OCI-LY1 (cell line): ENCODE measurements around the gene KCNA5.

Source experiments
- H2AFZ ChIP-seq: fragments of 200-600 bp; sonication (generic), shearing (Covaris generic); 2 replicates; pipeline ENCODE4 v1.6.0; 2014; ENCODE audit warnings: antibody characterized with exemption, mild to moderate bottlenecking, low read length
- H3F3A ChIP-seq: fragments of 200-600 bp; sonication (generic), shearing (Covaris generic); 2 replicates; pipeline ENCODE4 v1.6.0; 2014; ENCODE audit warnings: mild to moderate bottlenecking, antibody characterized with exemption, low read length, moderate library complexity; ENCODE audit not compliant: insufficient read depth
- H3K27ac ChIP-seq: fragments of 200-600 bp; sonication (generic); 2 replicates; pipeline ENCODE4 v1.5.1; 2014; ENCODE audit warnings: low read length, mixed run types, mild to moderate bottlenecking, low read depth; ENCODE audit not compliant: poor library complexity, severe bottlenecking
- H3K27me3 ChIP-seq: fragments of 200-600 bp; sonication (generic); 2 replicates; pipeline ENCODE4 v1.6.0; 2014; ENCODE audit warnings: antibody characterized with exemption, mild to moderate bottlenecking, low read length, moderate library complexity; ENCODE audit not compliant: insufficient read depth
- H3K36me3 ChIP-seq: fragments of 200-600 bp; sonication (generic); 2 replicates; pipeline ENCODE4 v1.6.1; 2014; ENCODE audit warnings: mild to moderate bottlenecking, antibody characterized with exemption, low read length, moderate library complexity, mixed read lengths; ENCODE audit not compliant: insufficient read depth
- H3K4me1 ChIP-seq: fragments of 200-600 bp; sonication (generic); 2 replicates; pipeline ENCODE4 v1.5.1; 2014; ENCODE audit warnings: mild to moderate bottlenecking, low read length, moderate library complexity; ENCODE audit not compliant: insufficient read depth, severe bottlenecking
- H3K4me2 ChIP-seq: fragments of 200-600 bp; sonication (generic), shearing (Covaris generic); 2 replicates; pipeline ENCODE4 v1.6.1; 2014; ENCODE audit warnings: low read length
- H3K4me3 ChIP-seq: fragments of 200-600 bp; sonication (generic); 2 replicates; pipeline ENCODE4 v1.5.1; 2014; ENCODE audit warnings: low read length, low read depth, mild to moderate bottlenecking, mixed read lengths; ENCODE audit not compliant: poor library complexity, severe bottlenecking
- H3K79me2 ChIP-seq: fragments of 200-600 bp; shearing (Covaris generic); 2 replicates; pipeline ENCODE4 v1.6.1; 2016; ENCODE audit warnings: mixed run types, low read length, mixed read lengths; ENCODE audit not compliant: insufficient read depth
- H3K9ac ChIP-seq: fragments of 200-600 bp; sonication (generic), shearing (Covaris generic); 2 replicates; pipeline ENCODE4 v1.6.1; 2014; ENCODE audit warnings: mild to moderate bottlenecking, low read length, mixed read lengths
- H3K9me2 ChIP-seq: fragments of 200-600 bp; sonication (generic), shearing (Covaris generic); 2 replicates; pipeline ENCODE4 v1.6.1; 2014; ENCODE audit warnings: low read depth, mild to moderate bottlenecking, low read length, mixed read lengths
- H3K9me3 ChIP-seq: fragments of 200-600 bp; shearing (Covaris generic); 2 replicates; pipeline ENCODE4 v1.6.1; 2014; ENCODE audit warnings: low read length, mixed read lengths
- H4K20me1 ChIP-seq: fragments of 200-600 bp; sonication (generic), shearing (Covaris generic); 2 replicates; pipeline ENCODE4 v1.6.0; 2016; ENCODE audit warnings: mild to moderate bottlenecking, low read length; ENCODE audit not compliant: insufficient read depth
- EZH2 ChIP-seq: fragments of 200-600 bp; sonication (generic), shearing (Covaris generic); IDR thresholded peaks from 2 replicates; pipeline ENCODE4 v1.8.0; 2017; ENCODE audit warnings: borderline replicate concordance, mixed run types, mild to moderate bottlenecking, antibody characterized with exemption, low read length, moderate library complexity, mixed read lengths
- TF ChIP-seq, protein P1 (sequence below): fragments of 200-600 bp; sonication (generic), shearing (Covaris generic); IDR thresholded peaks from 2 replicates; pipeline ENCODE4 v1.5.1; 2017; ENCODE audit warnings: mild to moderate bottlenecking, antibody characterized with exemption, low read length, moderate library complexity, mixed read lengths

The KCNA5 gene

GRCh38 chr12:5032821-5033220 is 10.9 kb upstream of the KCNA5 start:
- Histone ChIP-seq H2AFZ (no peak overlapping the region), H3K36me3 (no peaks in the 10 kb centered on the region), H4K20me1 (no peaks in the 10 kb centered on the region), H3K9me2 (no peaks in the 10 kb centered on the region), H3K4me1 (no peaks in the 10 kb centered on the region), H3K79me2 (no peaks in the 10 kb centered on the region), H3K9ac (no peak overlapping the region), H3K4me2 (no peak overlapping the region), H3K27me3 (0 out of 2 replicates have a peak, but pooled peaks cover 7% of the 10 kb centered on the region), H3F3A (no peaks in the 10 kb centered on the region), H3K27ac (no peak overlapping the region), H3K4me3 (no peak overlapping the region), H3K9me3 (no peaks in the 10 kb centered on the region)
- TF ChIP-seq, protein P1, sequence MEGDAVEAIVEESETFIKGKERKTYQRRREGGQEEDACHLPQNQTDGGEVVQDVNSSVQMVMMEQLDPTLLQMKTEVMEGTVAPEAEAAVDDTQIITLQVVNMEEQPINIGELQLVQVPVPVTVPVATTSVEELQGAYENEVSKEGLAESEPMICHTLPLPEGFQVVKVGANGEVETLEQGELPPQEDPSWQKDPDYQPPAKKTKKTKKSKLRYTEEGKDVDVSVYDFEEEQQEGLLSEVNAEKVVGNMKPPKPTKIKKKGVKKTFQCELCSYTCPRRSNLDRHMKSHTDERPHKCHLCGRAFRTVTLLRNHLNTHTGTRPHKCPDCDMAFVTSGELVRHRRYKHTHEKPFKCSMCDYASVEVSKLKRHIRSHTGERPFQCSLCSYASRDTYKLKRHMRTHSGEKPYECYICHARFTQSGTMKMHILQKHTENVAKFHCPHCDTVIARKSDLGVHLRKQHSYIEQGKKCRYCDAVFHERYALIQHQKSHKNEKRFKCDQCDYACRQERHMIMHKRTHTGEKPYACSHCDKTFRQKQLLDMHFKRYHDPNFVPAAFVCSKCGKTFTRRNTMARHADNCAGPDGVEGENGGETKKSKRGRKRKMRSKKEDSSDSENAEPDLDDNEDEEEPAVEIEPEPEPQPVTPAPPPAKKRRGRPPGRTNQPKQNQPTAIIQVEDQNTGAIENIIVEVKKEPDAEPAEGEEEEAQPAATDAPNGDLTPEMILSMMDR: no peak
- TF ChIP-seq EZH2: no peak

GRCh38 chr12:5033883-5034282 is 9.8 kb upstream of the KCNA5 start:
- Histone ChIP-seq H3K79me2 (no peaks in the 10 kb centered on the region), H3K27me3 (0 out of 2 replicates have a peak, but pooled peaks cover 9% of the 10 kb centered on the region), H3K4me2 (no peak overlapping the region), H2AFZ (no peak overlapping the region), H3K27ac (no peak overlapping the region), H3K9me2 (no peaks in the 10 kb centered on the region), H3K9ac (no peak overlapping the region), H3K4me3 (no peak overlapping the region), H3K36me3 (no peaks in the 10 kb centered on the region), H3K9me3 (no peaks in the 10 kb centered on the region), H4K20me1 (no peaks in the 10 kb centered on the region), H3K4me1 (no peaks in the 10 kb centered on the region), H3F3A (no peaks in the 10 kb centered on the region)
- TF ChIP-seq EZH2: no peak
- TF ChIP-seq, protein P1: no peak

DNA sequence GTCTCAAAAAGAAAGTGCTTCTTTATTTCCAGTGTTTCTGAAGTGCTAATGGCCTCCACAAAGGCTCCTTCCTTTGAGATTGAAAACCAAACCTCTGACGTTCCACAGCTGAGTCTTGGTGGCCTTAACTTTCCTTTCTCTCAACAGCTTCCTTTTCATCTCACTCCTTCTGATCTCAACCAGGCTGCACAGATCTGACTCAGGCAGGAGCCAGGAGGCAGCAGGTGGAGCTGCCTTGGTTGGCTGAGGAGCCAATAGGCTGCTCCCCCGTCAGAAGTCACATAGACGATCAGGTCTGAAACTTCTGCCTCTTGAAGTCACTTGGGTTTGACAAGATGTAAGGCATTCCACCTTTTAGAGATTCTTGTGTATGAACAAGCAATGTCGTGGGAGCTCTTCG is 9.1 kb upstream of the KCNA5 start:
- no peaks in the 10 kb centered on the region for H3K9me3 ChIP-seq
- no peaks in the 10 kb centered on the region for H4K20me1 ChIP-seq
- 0 out of 2 replicates have a peak, but pooled peaks cover 11% of the 10 kb centered on the region for H3K27me3 ChIP-seq
- no peak overlapping the region for H3K27ac ChIP-seq
- no peaks in the 10 kb centered on the region for H3K36me3 ChIP-seq
- H3K4me2 ChIP-seq: no peak overlapping the region
- H3K9me2 ChIP-seq: no peaks in the 10 kb centered on the region
- no peak overlapping the region for H3K9ac ChIP-seq
- H3K79me2 ChIP-seq: no peaks in the 10 kb centered on the region
- no peaks in the 10 kb centered on the region for H3K4me1 ChIP-seq
- no peak overlapping the region for H3K4me3 ChIP-seq
- H2AFZ ChIP-seq: no peak overlapping the region
- H3F3A ChIP-seq: no peaks in the 10 kb centered on the region
- TF ChIP-seq, protein P1: no peak
- TF ChIP-seq EZH2: no peak
